ENCODE results near the gene CELF4. TPM values are rescaled to one million over a fixed set of nuclear protein-coding genes. Genes with fewer than 3 reads are reported as not detected.

CELF4 gene
- total and polyA plus RNA-seq, 2 experiments from 2014 or later = 1.6 to 2.1 TPM

GRCh38 chr18:37260367-37261093, 305.1 kb downstream of the CELF4 start:
- H3K36me3 ChIP-seq = no peaks in the 10 kb centered on the region
- peaks cover 44% of the 10 kb centered on the region for H3K27me3 ChIP-seq
- no peak for TF ChIP-seq CTCF (IDR thresholded peaks at IDR 0.05; ENCODE audit: low read depth, low read length)
- no peaks in the 10 kb centered on the region for H3K4me1 ChIP-seq (ENCODE audit: low read depth)
- H3K27ac ChIP-seq = no peak overlapping the region
- DNase-seq (ENCODE audit: low read depth in 1 of 2, low spot score in 1 of 2) = no peak
- H3K4me3 ChIP-seq = no peak overlapping the region
- H3K9me3 ChIP-seq (ENCODE audit: low read depth) = no peaks in the 10 kb centered on the region

GRCh38 chr18:37259711-37260110, 305.9 kb downstream of the CELF4 start:
- no peak overlapping the region for H3K4me3 ChIP-seq
- peaks cover 50% of the 10 kb centered on the region for H3K27me3 ChIP-seq
- H3K4me1 ChIP-seq (ENCODE audit: low read depth) = no peaks in the 10 kb centered on the region
- no peak for DNase-seq (ENCODE audit: low read depth in 1 of 2, low spot score in 1 of 2)
- H3K9me3 ChIP-seq (ENCODE audit: low read depth) = no peaks in the 10 kb centered on the region
- no peak overlapping the region for H3K27ac ChIP-seq
- no peaks in the 10 kb centered on the region for H3K36me3 ChIP-seq
- TF ChIP-seq CTCF (IDR thresholded peaks at IDR 0.05; ENCODE audit: low read depth, low read length) = no peak

GRCh38 chr18:37258819-37259218, 306.8 kb downstream of the CELF4 start:
- Histone ChIP-seq H3K4me3 (no peak overlapping the region), H3K4me1 (ENCODE audit: low read depth) (no peaks in the 10 kb centered on the region), H3K27me3 (peaks cover 52% of the 10 kb centered on the region), H3K36me3 (no peaks in the 10 kb centered on the region), H3K9me3 (ENCODE audit: low read depth) (no peaks in the 10 kb centered on the region), H3K27ac (no peak overlapping the region)
- no peak for TF ChIP-seq CTCF (IDR thresholded peaks at IDR 0.05; ENCODE audit: low read depth, low read length)
- DNase-seq (ENCODE audit: low read depth in 1 of 2, low spot score in 1 of 2) = no peak

GRCh38 chr18:37258131-37258530, 307.5 kb downstream of the CELF4 start:
- peaks cover 56% of the 10 kb centered on the region for H3K27me3 ChIP-seq
- no peaks in the 10 kb centered on the region for H3K4me1 ChIP-seq (ENCODE audit: low read depth)
- no peak overlapping the region for H3K4me3 ChIP-seq
- no peaks in the 10 kb centered on the region for H3K9me3 ChIP-seq (ENCODE audit: low read depth)
- no peak for TF ChIP-seq CTCF (IDR thresholded peaks at IDR 0.05; ENCODE audit: low read depth, low read length)
- no peak for DNase-seq (ENCODE audit: low read depth in 1 of 2, low spot score in 1 of 2)
- H3K27ac ChIP-seq = no peak overlapping the region
- no peaks in the 10 kb centered on the region for H3K36me3 ChIP-seq

GRCh38 chr18:37254973-37255372, 310.6 kb downstream of the CELF4 start:
- peaks cover 54% of the 10 kb centered on the region for H3K27me3 ChIP-seq
- H3K4me3 ChIP-seq = no peak overlapping the region
- no peak for TF ChIP-seq CTCF (IDR thresholded peaks at IDR 0.05; ENCODE audit: low read depth, low read length)
- H3K4me1 ChIP-seq (ENCODE audit: low read depth) = no peaks in the 10 kb centered on the region
- H3K9me3 ChIP-seq (ENCODE audit: low read depth) = no peaks in the 10 kb centered on the region
- DNase-seq (ENCODE audit: low read depth in 1 of 2, low spot score in 1 of 2) = no peak
- no peak overlapping the region for H3K27ac ChIP-seq
- H3K36me3 ChIP-seq = no peaks in the 10 kb centered on the region
